Measurements from ENCODE around the gene OGFOD3.
"Not testable (repeated sequence)": the region's sequence is repeated elsewhere in the genome, so short reads cannot be mapped to it uniquely, and the experiment has no call there.

OGFOD3 gene

DNA sequence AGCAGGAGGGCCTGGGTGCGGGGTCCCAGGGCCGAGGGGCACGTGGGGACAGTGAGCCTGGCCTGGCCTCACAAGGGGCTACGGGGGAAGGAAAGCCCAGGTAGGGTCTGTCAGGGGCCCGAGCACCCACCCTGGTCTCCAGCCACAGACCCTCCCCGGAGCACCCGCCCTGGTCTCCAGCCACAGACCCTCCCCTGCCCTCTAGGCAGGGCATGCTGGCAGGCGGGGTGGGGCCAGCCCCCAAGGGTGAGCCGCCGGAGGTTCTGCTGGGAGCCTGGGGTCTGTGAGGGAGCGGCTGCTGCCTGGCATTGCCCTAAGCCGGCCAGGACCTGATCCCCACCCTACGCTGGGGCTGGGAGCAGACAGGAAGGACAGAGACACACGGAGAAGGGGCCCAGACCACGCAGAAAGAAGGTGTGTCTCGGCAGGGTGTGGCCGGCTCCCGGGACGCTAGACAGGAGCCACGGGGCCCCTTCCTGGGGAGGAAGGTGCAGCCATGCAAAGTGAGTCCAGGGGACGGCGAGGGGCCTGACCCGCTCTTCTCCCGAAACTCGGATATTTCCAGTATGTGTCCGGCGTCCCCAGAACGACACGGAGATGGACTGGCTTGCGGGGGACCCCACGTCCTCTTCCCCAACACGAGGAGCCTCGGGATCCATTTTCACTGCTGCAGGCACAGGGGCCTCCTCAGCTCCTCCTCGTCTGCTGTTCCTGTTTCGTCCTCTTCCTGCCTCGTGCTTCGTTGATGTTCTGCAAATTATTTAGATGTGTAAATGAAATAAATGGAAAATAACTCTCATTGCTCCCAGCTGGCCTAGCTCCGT is 31.3 kb downstream of the OGFOD3 start:
- DNase-seq = no peak

DNA sequence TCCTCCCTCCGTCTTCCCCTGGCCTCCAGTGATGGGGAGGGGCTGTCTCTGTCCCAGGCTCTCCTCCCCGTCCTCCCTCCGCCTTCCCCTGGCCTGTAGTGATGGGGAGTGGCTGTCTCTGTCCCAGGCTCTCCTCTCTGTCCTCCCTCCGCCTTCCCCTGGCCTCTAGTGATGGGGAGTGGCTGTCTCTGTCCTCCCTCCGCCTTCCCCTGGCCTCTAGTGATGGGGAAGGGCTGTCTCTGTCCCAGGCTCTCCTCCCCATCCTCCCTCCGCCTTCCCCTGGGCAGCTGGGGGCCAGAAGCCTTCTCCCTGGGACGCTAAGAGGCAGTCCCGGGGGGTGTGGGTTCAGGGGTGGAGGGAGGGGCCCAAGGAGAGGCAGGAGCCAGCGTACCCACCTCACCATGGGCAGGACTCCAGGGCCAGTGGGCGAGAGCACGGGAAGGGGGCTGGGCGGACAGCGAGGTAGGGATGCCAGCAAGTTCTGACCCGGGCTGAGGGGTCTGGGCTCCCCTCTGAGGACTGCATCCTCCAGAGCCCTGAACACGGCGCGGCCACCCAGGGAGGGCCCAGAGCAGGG is 32.0 kb downstream of the OGFOD3 start:
- DNase-seq = no peak

GRCh38 chr17:82385559-82386254 is 32.7 kb downstream of the OGFOD3 start:
- DNase-seq = no peak

- DNase-seq = no peak
Measured at GRCh38 chr17:82384730-82385481, 33.5 kb downstream of the OGFOD3 start.

GRCh38 chr17:82384051-82384729 is 34.2 kb downstream of the OGFOD3 start:
- DNase-seq = no peak

DNA sequence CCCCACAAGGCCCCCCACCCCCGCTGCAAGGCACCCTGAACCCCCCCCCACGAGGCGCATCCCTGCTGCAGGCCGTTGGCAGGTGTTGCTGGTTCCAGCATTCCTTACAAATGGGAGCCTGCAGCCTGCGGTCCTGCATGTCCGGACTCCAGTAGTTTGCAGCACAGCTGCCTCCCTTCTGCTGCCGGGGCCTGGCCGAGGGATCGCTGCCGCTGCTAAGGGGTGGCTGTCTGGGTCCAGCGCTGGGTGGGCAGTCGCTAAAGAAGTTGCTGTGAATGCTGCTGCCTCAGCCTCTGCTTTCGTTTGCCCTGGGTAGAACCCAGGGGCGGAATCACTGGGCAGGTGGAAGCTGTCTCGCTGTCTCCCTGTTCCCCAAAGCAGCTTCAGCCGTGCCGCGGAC is 35.0 kb downstream of the OGFOD3 start:
- no peak for DNase-seq

- DNase-seq = no peak
Measured at GRCh38 chr17:82382933-82383255, 35.5 kb downstream of the OGFOD3 start.

DNA sequence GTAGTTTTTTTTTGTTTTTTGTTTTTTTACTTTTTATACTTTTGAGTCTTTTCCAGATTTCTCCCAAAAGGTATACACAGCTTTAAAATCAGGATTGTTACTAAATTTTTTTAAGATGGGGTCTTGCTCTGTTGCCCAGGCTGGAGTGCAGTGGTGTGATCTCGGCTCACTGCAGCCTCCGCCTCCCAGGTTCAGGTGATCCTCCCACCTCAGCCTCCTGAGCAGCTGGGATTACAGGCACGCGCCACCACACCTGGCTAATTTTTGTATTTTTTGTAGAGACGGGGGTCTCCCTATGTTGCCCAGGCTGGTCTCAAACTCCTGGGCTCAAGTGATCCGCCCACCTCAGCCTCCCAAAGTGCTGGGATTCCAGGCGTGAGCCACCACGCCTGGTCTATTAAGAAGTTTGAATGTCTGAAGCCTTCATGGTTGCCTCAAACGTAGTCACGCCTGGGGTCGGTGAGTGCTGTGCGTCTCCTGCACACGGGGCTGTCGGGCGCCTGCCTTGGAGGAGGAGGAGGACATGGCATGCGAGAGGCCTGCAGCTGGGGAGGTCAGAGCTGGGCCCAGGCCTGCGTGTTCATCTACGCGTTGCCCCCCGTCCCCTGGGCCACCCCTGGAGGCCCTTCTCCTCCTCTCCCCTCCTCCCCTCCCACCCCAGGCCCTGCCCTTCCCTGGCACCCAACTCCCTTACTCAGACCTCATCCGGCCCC is 36.0 kb downstream of the OGFOD3 start:
- not testable (repeated sequence) for DNase-seq

GRCh38 chr17:82381703-82382009 is 36.7 kb downstream of the OGFOD3 start:
- not testable (repeated sequence) for DNase-seq

GRCh38 chr17:82380860-82381702 is 37.3 kb downstream of the OGFOD3 start:
- DNase-seq = no peak

DNA sequence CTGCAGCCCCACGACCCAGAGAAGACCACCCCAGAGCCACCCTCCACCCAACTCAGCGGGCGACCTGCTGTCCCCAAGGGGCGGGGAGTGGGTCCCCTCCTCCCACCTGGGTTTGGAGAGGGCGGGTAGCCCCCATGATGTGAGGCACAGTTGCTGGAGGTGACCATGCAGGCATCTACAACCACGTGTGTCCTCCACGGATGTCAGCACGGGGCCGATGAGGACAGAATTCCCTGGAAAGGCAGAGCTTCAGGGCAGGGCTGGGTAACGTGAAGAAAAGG is 39.7 kb downstream of the OGFOD3 start:
- no peak for DNase-seq

DNA sequence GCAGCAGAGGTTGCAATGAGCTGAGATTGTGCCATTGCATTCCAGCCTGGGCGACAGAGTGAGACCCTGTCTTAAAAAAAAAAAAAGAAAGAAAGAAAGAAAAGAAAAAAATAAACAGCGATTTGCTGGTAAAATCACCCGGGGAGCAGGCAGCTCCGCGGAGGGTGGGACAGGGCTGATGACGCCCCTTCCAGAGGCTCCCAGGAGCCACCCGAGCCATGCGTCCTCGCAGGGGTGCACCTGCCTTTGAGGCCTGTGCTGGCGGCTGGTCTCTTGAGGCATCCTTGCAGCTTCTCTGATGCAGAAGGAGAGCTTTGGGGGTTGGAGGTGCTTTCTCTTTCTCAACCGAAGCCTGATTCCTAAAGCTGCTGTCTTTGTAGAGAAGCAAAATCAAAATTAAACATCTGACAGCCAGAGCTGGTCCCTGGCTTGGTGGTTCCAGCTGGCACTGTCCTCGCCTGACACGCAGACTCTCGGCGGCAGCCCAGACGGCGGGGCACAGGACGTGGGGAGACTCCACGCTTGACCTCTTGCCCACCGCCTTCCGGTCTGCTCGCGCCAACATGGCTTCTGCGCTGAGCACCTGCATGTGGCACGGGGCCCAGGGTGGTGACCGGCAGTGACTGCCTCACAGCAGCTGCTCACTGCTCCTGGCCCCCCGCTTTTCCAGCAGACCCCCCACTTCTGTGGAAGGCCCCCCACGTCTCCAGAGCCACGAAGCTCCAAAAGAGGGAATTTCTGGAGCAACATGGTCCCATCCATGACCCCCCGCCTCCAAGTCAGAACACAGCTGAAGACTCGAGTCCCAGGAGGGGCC is 40.3 kb downstream of the OGFOD3 start:
- no peak for DNase-seq

GRCh38 chr17:82377294-82377693 is 41.1 kb downstream of the OGFOD3 start:
- not testable (repeated sequence) for DNase-seq

DNA sequence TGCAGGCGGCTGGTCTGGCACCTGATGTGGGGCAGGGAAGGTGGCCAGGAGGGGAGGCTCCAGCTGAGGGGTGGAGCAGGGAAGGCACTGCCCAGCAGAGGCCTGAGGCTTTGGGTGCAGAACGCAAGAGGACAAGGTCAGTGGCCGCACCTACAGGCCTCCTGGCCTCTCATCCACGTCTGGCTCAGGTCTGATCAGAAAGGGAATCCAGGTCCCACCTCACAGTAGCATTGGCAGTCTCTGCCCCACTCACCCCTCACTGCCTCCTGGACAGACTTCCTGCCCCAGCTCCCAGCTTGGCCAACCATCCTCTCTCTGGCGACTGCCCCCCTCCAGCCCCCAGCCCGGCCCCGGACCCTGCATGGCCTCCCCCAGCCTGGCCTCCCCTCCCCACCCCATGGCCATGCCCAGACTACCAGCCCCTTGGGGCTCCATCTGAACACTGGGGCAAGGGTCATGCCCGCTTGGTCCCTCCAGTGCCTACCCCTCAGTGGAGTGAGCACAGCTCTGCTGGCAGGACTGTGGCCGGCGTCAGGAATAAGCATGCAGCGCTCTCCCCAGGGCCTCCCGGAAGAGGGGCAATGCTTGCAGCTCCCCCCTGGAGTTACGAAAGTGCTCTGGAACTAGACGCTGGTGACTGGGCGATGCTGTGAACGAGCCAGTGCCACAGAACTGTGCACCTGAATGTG is 42.2 kb downstream of the OGFOD3 start:
- no peak for DNase-seq

GRCh38 chr17:82375359-82376041 is 42.9 kb downstream of the OGFOD3 start:
- no peak for DNase-seq

DNA sequence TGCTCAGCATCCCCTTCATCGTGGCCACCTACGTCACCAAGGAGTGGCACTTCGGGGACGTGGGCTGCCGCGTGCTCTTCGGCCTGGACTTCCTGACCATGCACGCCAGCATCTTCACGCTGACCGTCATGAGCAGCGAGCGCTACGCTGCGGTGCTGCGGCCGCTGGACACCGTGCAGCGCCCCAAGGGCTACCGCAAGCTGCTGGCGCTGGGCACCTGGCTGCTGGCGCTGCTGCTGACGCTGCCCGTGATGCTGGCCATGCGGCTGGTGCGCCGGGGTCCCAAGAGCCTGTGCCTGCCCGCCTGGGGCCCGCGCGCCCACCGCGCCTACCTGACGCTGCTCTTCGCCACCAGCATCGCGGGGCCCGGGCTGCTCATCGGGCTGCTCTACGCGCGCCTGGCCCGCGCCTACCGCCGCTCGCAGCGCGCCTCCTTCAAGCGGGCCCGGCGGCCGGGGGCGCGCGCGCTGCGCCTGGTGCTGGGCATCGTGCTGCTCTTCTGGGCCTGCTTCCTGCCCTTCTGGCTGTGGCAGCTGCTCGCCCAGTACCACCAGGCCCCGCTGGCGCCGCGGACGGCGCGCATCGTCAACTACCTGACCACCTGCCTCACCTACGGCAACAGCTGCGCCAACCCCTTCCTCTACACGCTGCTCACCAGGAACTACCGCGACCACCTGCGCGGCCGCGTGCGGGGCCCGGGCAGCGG is 43.6 kb downstream of the OGFOD3 start:
- no peak for DNase-seq

GRCh38 chr17:82373731-82374625 is 44.4 kb downstream of the OGFOD3 start:
- no peak for DNase-seq

- not testable (repeated sequence) for DNase-seq
Measured at GRCh38 chr17:82373072-82373452, 45.3 kb downstream of the OGFOD3 start.
